Measurements from ENCODE around the gene MAPK4.

The MAPK4 gene

DNA sequence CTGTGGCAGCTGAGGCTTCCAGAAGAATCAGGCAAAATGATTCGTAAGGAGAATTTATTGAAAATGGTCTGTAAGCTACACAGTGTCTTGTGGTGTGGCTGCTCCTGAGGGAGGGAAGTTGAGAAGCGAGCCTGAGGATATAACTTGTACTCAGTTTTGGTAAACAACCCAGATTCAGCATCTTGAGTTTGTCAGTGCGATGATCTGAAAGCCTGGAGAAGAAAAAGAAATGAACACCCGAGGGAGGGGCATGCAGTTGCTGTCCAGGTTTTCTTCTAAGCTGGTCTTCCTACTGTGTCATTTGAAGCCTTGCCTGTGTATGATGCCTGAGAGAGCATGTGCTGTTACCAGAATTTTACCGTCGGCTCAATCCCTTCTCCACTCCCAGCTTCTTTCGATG, 87.3 kb downstream of the MAPK4 start:
- no peak for DNase-seq (ENCODE audit: low read depth)
- in situ Hi-C loops (cut with HindIII; ENCODE audit: low sequenced_read_pairs), result no loop called here
- TF ChIP-seq, protein P1, sequence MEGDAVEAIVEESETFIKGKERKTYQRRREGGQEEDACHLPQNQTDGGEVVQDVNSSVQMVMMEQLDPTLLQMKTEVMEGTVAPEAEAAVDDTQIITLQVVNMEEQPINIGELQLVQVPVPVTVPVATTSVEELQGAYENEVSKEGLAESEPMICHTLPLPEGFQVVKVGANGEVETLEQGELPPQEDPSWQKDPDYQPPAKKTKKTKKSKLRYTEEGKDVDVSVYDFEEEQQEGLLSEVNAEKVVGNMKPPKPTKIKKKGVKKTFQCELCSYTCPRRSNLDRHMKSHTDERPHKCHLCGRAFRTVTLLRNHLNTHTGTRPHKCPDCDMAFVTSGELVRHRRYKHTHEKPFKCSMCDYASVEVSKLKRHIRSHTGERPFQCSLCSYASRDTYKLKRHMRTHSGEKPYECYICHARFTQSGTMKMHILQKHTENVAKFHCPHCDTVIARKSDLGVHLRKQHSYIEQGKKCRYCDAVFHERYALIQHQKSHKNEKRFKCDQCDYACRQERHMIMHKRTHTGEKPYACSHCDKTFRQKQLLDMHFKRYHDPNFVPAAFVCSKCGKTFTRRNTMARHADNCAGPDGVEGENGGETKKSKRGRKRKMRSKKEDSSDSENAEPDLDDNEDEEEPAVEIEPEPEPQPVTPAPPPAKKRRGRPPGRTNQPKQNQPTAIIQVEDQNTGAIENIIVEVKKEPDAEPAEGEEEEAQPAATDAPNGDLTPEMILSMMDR (IDR thresholded peaks at IDR 0.05; ENCODE audit: low read depth, low read length, missing control alignments), result no peak
- no peak overlapping the region for H3K4me3 ChIP-seq (ENCODE audit: low read depth, low read length)

DNA sequence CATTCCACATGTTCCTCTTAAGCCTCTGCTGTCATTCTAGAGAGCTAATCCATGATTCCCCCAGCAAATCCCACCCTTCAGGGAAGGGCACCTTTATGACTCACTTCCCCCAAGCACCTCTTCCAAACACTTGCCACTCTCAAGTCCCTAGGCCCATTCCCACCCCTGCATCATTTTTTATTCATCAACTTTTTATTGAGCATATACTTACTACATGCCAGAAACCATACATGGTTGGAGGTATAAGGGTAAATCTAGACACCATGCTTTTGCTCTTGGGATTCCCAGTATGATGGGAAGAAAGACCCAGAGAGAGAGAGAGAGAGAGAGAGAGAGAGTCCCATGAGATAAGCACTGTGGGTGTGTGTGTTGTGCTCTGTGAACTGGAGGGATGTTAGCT, 87.9 kb downstream of the MAPK4 start:
- TF ChIP-seq, protein P1 (IDR thresholded peaks at IDR 0.05; ENCODE audit: low read depth, low read length, missing control alignments), result no peak
- H3K4me3 ChIP-seq (ENCODE audit: low read depth, low read length), result no peak overlapping the region
- DNase-seq (ENCODE audit: low read depth), result no peak
- in situ Hi-C loops (cut with HindIII; ENCODE audit: low sequenced_read_pairs), result no loop called here

DNA sequence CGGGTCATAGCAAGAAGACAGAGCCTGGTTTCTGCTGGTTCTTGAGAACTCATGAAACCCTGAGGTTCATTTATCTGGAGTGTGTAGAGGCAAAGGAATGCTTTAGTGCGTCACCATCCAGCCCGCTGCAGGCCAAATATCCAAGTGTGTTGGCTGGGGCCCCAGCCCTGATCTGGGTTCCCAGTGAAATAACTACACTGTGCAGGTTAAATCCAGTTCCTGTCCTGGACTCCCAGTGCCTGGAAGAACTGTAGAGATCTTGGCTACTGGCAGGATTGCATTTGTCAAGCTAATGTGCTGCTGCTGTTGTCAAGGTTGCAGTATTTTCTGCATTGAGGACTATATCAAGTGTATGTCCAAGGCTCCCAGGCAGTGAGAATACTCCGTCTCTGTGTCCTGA, 89.9 kb downstream of the MAPK4 start:
- H3K4me3 ChIP-seq (ENCODE audit: low read depth, low read length), result no peak overlapping the region
- TF ChIP-seq, protein P1 (IDR thresholded peaks at IDR 0.05; ENCODE audit: low read depth, low read length, missing control alignments), result no peak
- in situ Hi-C loops (cut with HindIII; ENCODE audit: low sequenced_read_pairs), result no loop called here
- DNase-seq (ENCODE audit: low read depth), result peak; percentile 22

DNA sequence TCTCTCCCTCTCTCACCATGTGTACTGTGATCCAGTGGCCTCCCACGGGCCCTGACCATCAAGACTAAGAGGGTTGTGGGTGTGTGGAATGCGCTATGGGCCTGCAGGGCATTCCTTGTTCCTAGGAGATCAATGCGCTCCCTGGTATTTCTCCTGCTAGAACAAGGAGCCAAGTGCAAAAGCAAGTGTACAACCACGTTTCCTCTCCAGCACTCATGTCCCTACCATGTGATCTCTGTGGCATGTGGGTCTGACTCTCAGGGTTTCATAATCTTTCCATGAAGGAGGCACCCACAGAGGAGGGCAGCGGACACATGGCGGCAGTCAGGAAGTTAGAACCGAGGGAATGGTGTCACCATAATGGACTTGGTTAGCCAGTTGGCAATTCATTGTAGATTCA, 91.4 kb downstream of the MAPK4 start:
- no peak for DNase-seq (ENCODE audit: low read depth)
- TF ChIP-seq, protein P1 (IDR thresholded peaks at IDR 0.05; ENCODE audit: low read depth, low read length, missing control alignments), result no peak
- H3K4me3 ChIP-seq (ENCODE audit: low read depth, low read length), result no peak overlapping the region
- in situ Hi-C loops (cut with HindIII; ENCODE audit: low sequenced_read_pairs), result no loop called here

DNA sequence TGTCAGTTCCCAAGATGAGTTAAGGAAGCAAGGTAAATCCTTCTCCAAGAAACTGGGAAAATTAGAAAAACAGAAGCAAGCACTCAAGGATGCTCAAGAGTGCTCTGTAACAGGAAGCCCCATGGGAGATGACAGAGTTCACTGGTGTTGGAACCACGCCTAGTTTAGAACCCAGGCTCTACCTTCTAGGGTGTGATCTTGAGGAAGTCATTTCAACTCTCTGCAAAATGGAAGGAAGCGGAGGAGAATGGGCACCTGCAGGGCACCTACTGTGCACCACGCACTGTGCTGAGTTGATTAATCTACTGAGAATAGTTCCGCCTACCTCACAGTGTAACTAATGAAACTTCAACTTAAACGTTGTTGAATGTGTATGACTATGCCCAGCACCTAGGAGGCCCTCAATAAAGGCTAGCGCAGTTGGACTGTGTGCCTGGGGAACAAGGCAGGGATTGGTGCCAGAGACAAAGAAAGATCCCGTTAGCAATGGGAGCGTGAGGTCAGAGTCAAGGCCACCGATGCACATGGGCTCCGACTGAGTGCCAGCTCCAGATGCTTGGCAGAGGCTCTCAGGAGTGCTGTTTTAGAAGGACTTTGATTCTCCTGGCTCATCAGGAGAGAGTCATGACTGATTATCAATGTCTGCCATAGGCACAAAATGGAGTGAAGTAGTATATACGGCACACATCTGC, 93.7 kb downstream of the MAPK4 start:
- DNase-seq (ENCODE audit: low read depth), result no peak
- in situ Hi-C loops (cut with HindIII; ENCODE audit: low sequenced_read_pairs), result no loop called here
- TF ChIP-seq, protein P1 (IDR thresholded peaks at IDR 0.05; ENCODE audit: low read depth, low read length, missing control alignments), result no peak
- no peak overlapping the region for H3K4me3 ChIP-seq (ENCODE audit: low read depth, low read length)

DNA sequence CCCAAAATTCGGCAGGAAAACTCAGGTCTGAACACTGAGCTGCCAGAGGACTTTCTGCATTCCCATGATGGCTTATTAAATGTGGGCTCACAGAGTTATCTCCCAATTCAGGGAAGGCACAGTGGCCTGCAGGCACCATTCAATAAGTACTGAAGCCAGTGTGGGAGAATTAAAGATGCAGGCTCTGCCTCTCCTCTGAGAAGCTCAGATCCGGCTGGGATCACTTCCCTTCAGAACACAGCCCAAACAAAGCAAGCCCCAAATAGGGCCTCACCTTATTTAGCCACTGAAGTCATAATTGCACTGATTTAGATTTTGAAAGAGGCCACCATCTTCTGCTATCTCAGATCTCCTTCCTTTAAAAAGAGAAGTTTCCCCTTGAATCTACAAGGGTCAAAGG, 94.3 kb downstream of the MAPK4 start:
- TF ChIP-seq, protein P1 (IDR thresholded peaks at IDR 0.05; ENCODE audit: low read depth, low read length, missing control alignments), result no peak
- in situ Hi-C loops (cut with HindIII; ENCODE audit: low sequenced_read_pairs), result no loop called here
- no peak overlapping the region for H3K4me3 ChIP-seq (ENCODE audit: low read depth, low read length)
- no peak for DNase-seq (ENCODE audit: low read depth)
